ENCODE measurements around the gene CRYM.
A peak's percentile ranks its signal among the peaks of the same experiment; 100 is the strongest.

The CRYM gene

GRCh38 chr16:21300309-21301167 lies 22.4 kb upstream of the CRYM start (continued):
- no peak for TF ChIP-seq PRDM2 (tag by site-specific recombination; IDR thresholded peaks at IDR 0.05; ENCODE audit: borderline replicate concordance)
- no peak for TF ChIP-seq ZNF529 (tag by site-specific recombination; IDR thresholded peaks at IDR 0.05; ENCODE audit: insufficient replicate concordance)
- TF ChIP-seq ZBTB26 (tag by site-specific recombination; optimal IDR thresholded peaks at IDR 0.05): no peak
- peak; percentile 84 for TF ChIP-seq ZNF639 (tag by site-specific recombination; IDR thresholded peaks at IDR 0.05)
- TF ChIP-seq ZSCAN4 (tag by site-specific recombination; IDR thresholded peaks at IDR 0.05): peak; percentile 49; the same call in 1 of the 2 replicates
- peak; percentile 93 for TF ChIP-seq ZNF660 (tag by site-specific recombination; IDR thresholded peaks at IDR 0.05)
- TF ChIP-seq ZBTB11 (tag by site-specific recombination; conservative IDR thresholded peaks at IDR 0.05; ENCODE audit: low read depth): no peak; the same call in 1 of the 2 replicates
- no peak for TF ChIP-seq YY1 (tag by site-specific recombination; IDR thresholded peaks at IDR 0.05)
- TF ChIP-seq ZNF157 (tag by site-specific recombination; IDR thresholded peaks at IDR 0.05): no peak
- 0 out of 2 replicates have a peak, but pooled peaks have one; percentile 23 for TF ChIP-seq REST (tag by site-specific recombination; IDR thresholded peaks at IDR 0.05)
- no peak for TF ChIP-seq ZNF169 (tag by site-specific recombination; IDR thresholded peaks at IDR 0.05)
- no peak for TF ChIP-seq ZNF501 (tag by site-specific recombination; IDR thresholded peaks at IDR 0.05)
- peak; percentile 91 for TF ChIP-seq ZEB2 (tag by site-specific recombination; IDR thresholded peaks at IDR 0.05)
- TF ChIP-seq ZNF843 (tag by site-specific recombination; IDR thresholded peaks at IDR 0.05): peak; percentile 78; the same call in 1 of the 2 replicates
- no peak for TF ChIP-seq ZNF747 (tag by site-specific recombination; IDR thresholded peaks at IDR 0.05)
- no peak for TF ChIP-seq MEIS1 (CRISPR knock-in tag; IDR thresholded peaks at IDR 0.05; ENCODE audit: borderline replicate concordance)
- TF ChIP-seq ZNF610 (tag by site-specific recombination; IDR thresholded peaks at IDR 0.05; ENCODE audit: borderline replicate concordance): peak; percentile 15; the same call in 1 of the 2 replicates
- no peak for TF ChIP-seq MYNN (tag by site-specific recombination; IDR thresholded peaks at IDR 0.05; ENCODE audit: borderline replicate concordance)
- TF ChIP-seq ZBTB20 (tag by site-specific recombination; IDR thresholded peaks at IDR 0.05): peak; percentile 48; the same call in 1 of the 2 replicates
- TF ChIP-seq ZNF555 (tag by site-specific recombination; conservative IDR thresholded peaks at IDR 0.05): no peak
